PC-3 (cell line): ENCODE measurements around the gene BEND7.

Experiments
- CTCF ChIP-seq: fragments of 300-600 bp; sonication (generic); conservative IDR thresholded peaks from 2 replicates; pipeline ENCODE4 v1.5.1; 2017; ENCODE audit warnings: antibody characterized with exemption, low read depth, mild to moderate bottlenecking, low read length
- EZH2 ChIP-seq: fragments of 300-600 bp; sonication (generic); IDR thresholded peaks from one replicate; pipeline ENCODE4 v1.6.1; 2017; ENCODE audit warnings: antibody characterized with exemption, mild to moderate bottlenecking, low read length; ENCODE audit not compliant: unreplicated experiment

DNA sequence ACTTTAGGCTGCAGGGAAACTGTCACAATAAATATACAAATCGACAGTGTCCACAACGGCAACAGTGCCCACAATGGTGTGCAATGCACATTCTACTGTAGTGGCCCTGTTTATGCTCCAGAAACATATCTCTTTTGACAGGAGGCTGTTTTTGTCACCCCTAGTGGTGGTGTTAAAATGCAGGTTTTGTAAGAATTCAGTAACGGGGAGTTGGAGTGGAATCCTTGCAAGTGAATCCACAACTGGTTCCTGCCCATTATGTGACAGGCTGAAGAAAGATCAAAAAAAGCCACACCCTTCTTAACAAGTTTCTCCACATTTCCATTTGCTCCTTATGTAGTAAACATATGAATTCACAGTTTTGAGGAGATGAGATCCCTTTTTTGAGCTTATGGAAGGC lies 58.5 kb downstream of the BEND7 start:
- TF ChIP-seq CTCF (no peak; the same call in 1 of the 2 replicates), EZH2 (no peak)
